ENCODE measurements around the gene ACOT12. TPM values are rescaled to one million over a fixed set of nuclear protein-coding genes. Genes with fewer than 3 reads are reported as not detected.

Gene ACOT12
- total and polyA plus RNA-seq, 9 of the 15 experiments (the other 6 are each of a cell fraction or from before 2014, with no cell fraction given): 0.03 TPM; not detected in 8

GRCh38 chr5:81359108-81359507, 34.8 kb downstream of the ACOT12 start:
- intact Hi-C loops (cut with micrococcal nuclease): no loop called here
- CTCF ChIA-PET (ENCODE audit: low intra/inter-chr PET ratio): no interaction called here
- peaks cover 31 to 51% of the 10 kb centered on the region in 2 experiments for H3K27me3 ChIP-seq (ENCODE audit: control insufficient read depth in 2 of 2, insufficient read depth in 2 of 2, low read length in 2 of 2)
- no peak for ATAC-seq
- POLR2A ChIA-PET: no interaction called here
- H3K4me2 ChIP-seq (ENCODE audit: insufficient read depth, low read length): no peak overlapping the region
- in situ Hi-C loops (cut with MboI): no loop called here
- DNase-seq (ENCODE audit: extremely low read depth in 1 of 4, low spot score in 3 of 4): no peak
- no peak overlapping the region for H3K4me3 ChIP-seq
- TF ChIP-seq MBD1 (CRISPR knock-in tag; IDR thresholded peaks at IDR 0.05) (no peak), KLF16 (IDR thresholded peaks at IDR 0.05) (no peak), CEBPB (tag; IDR thresholded peaks at IDR 0.05) (no peak), TEAD1 (CRISPR knock-in tag; IDR thresholded peaks at IDR 0.05) (no peak), ARID2 (IDR thresholded peaks at IDR 0.05) (no peak), PHF8 (IDR thresholded peaks at IDR 0.05; ENCODE audit: borderline replicate concordance, low read length) (no peak), MLLT1 (IDR thresholded peaks at IDR 0.05) (no peak), SETDB1 (IDR thresholded peaks at IDR 0.05; ENCODE audit: low read length) (no peak), ZNF766 (CRISPR knock-in tag; conservative IDR thresholded peaks at IDR 0.05) (no peak), ZNF124 (CRISPR knock-in tag; IDR thresholded peaks at IDR 0.05) (no peak), HBP1 (CRISPR knock-in tag; IDR thresholded peaks at IDR 0.05) (no peak), ZNF184 (CRISPR knock-in tag; IDR thresholded peaks at IDR 0.05) (no peak), ZNF224 (CRISPR knock-in tag; IDR thresholded peaks at IDR 0.05) (no peak), ZNF444 (CRISPR knock-in tag; IDR thresholded peaks at IDR 0.05) (no peak), CHCHD3 (CRISPR knock-in tag; IDR thresholded peaks at IDR 0.05) (no peak), ZFPM2 (CRISPR knock-in tag; IDR thresholded peaks at IDR 0.05) (no peak), U2AF2 (optimal IDR thresholded peaks at IDR 0.05; ENCODE audit: low read depth, low read length) (no peak), ZNF445 (CRISPR knock-in tag; IDR thresholded peaks at IDR 0.05; ENCODE audit: low read depth) (no peak), ZNF76 (CRISPR knock-in tag; IDR thresholded peaks at IDR 0.05; ENCODE audit: borderline replicate concordance) (no peak)
- H3K79me2 ChIP-seq (ENCODE audit: control insufficient read depth, insufficient read depth, low read length): no peaks in the 10 kb centered on the region
- FAIRE-seq: no peak
- no peak overlapping the region for H3K27ac ChIP-seq (ENCODE audit: extremely low read depth, low read depth, low read length)
- H3K9me3 ChIP-seq (replicated peaks; ENCODE audit: control insufficient read depth, insufficient read depth, low read depth, low read length): no peaks in the 10 kb centered on the region
- H3K9ac ChIP-seq (ENCODE audit: insufficient read depth in 1 of 2, low read depth in 2 of 2, low read length in 2 of 2): no peak overlapping the region
- no peaks in the 10 kb centered on the region for H3K36me3 ChIP-seq (ENCODE audit: control insufficient read depth, insufficient read depth, low read length)
- WGBS (ENCODE audit: insufficient coverage, low coverage, missing lambda C conversion rate): 6% methylated on average over 4 of the region's 5 CpGs
- BruUV-seq (replicated peaks): no TSS peak
- H3K9me1 ChIP-seq (ENCODE audit: control insufficient read depth, insufficient read depth, low read length): no peaks in the 10 kb centered on the region
- no peaks in the 10 kb centered on the region for H4K20me1 ChIP-seq (replicated peaks; ENCODE audit: control insufficient read depth, insufficient read depth, low read length)
- H3K4me1 ChIP-seq (replicated peaks in 1 of 2; ENCODE audit: control insufficient read depth in 2 of 2, insufficient read depth in 2 of 2, low read length in 2 of 2): no peaks in the 10 kb centered on the region
- H2AFZ ChIP-seq (ENCODE audit: low read depth, low read length): no peak overlapping the region

Data from K562 (cell line).